ENCODE results near the gene RTN4RL1. TPM values are rescaled to one million over a fixed set of nuclear protein-coding genes. Genes with fewer than 3 reads are reported as not detected.

Gene RTN4RL1
- total RNA-seq, 1 experiment from 2014 or later, result 0.22 TPM

GRCh38 chr17:1918346-1919162 lies 106.6 kb downstream of the RTN4RL1 start:
- no peak overlapping the region for H3K9ac ChIP-seq (ENCODE audit: extremely low read depth, insufficient read length, low read length)
- no peaks in the 10 kb centered on the region for H3K79me1 ChIP-seq (ENCODE audit: insufficient read depth, low read depth, low read length, poor library complexity, severe bottlenecking)
- H3T11ph ChIP-seq (ENCODE audit: low read length), result no peak overlapping the region
- DNase-seq, result no peak
- H3K4me1 ChIP-seq (ENCODE audit: insufficient read depth, low read length), result no peaks in the 10 kb centered on the region
- no peak overlapping the region for H4K8ac ChIP-seq (replicated peaks; ENCODE audit: insufficient read length, low read depth, low read length)
- no peaks in the 10 kb centered on the region for H3K27me3 ChIP-seq (ENCODE audit: insufficient read depth, low read length)
- no peak overlapping the region for H2BK120ac ChIP-seq (ENCODE audit: low read depth, low read length, poor library complexity, severe bottlenecking)
- no peak overlapping the region for H2BK12ac ChIP-seq (ENCODE audit: insufficient read length, low read depth, low read length)
- no peak for TF ChIP-seq CTCF (conservative IDR thresholded peaks at IDR 0.05)
- no peak overlapping the region for H3K27ac ChIP-seq (ENCODE audit: insufficient read length, low read depth, low read length)
- no peak overlapping the region for H2AK5ac ChIP-seq (ENCODE audit: insufficient read length, low read length)
- no peaks in the 10 kb centered on the region for H3K9me3 ChIP-seq (ENCODE audit: control insufficient read depth, low read depth, low read length)
- no peak overlapping the region; the same call in 1 of the 2 replicates for H3K14ac ChIP-seq (ENCODE audit: insufficient read depth, low read length)
- H3K56ac ChIP-seq (ENCODE audit: insufficient read length, low read depth, low read length), result no peak overlapping the region
- no peaks in the 10 kb centered on the region for H3K79me2 ChIP-seq (ENCODE audit: insufficient read depth, low read length)
- no peak overlapping the region for H3K4me2 ChIP-seq (ENCODE audit: insufficient read depth, insufficient read length, low read length)
- Mint-ChIP-seq H3K27ac (peak overlapping the region in 1 of 3 experiments; percentile 44; a peak in 1 of 7 replicates), H3K36me3 (ENCODE audit: insufficient read depth in 1 of 3, low read depth in 3 of 3) (no peaks in the 10 kb centered on the region), H3K4me1 (peaks cover 4 to 21% of the 10 kb centered on the region in 2 experiments; a peak in 3 of 4 replicates), H3K9me3 (peaks cover 0 to 4% of the 10 kb centered on the region in 2 experiments; a peak in 1 of 5 replicates), H3K4me3 (no peak overlapping the region), H3K27me3 (ENCODE audit: low read depth) (peaks cover 67% of the 10 kb centered on the region)
- H4K20me1 ChIP-seq (ENCODE audit: control insufficient read depth, insufficient read depth, insufficient read length), result no peaks in the 10 kb centered on the region
- no peak overlapping the region for H3K4ac ChIP-seq (ENCODE audit: low read depth, low read length)
- no peak overlapping the region; the same call in 1 of the 2 replicates for H2BK15ac ChIP-seq (ENCODE audit: low read depth, low read length)
- no peak overlapping the region for H2BK5ac ChIP-seq (ENCODE audit: insufficient read length, low read length)
- no peaks in the 10 kb centered on the region for H3K23me2 ChIP-seq (ENCODE audit: insufficient read length, low read depth, low read length, poor library complexity, severe bottlenecking)
- WGBS (ENCODE audit: extremely low coverage, insufficient read length, low lambda C conversion rate), result no CpG with 5 or more reads among the region's 29 CpGs
- H2AFZ ChIP-seq (ENCODE audit: low read length), result no peak overlapping the region
- H3K23ac ChIP-seq (ENCODE audit: insufficient read length, low read depth, low read length), result no peak overlapping the region
- no peak overlapping the region for H4K91ac ChIP-seq (ENCODE audit: insufficient read length, low read depth, low read length)
- no peak overlapping the region for H2BK20ac ChIP-seq (ENCODE audit: low read depth, low read length, poor library complexity, severe bottlenecking)
- H4K5ac ChIP-seq (ENCODE audit: insufficient read length, low read depth, low read length), result no peak overlapping the region
- H3K18ac ChIP-seq (ENCODE audit: insufficient read length, low read depth, low read length), result no peak overlapping the region

All from H9 (cell line).